Measurements from ENCODE around the gene CDKL5. TPM values are rescaled to one million over a fixed set of nuclear protein-coding genes. Genes with fewer than 3 reads are reported as not detected.

The CDKL5 gene
- total RNA-seq, 1 experiment from 2014 or later = not detected

GRCh38 chrX:18619288-18619687 is 193.9 kb downstream of the CDKL5 start:
- in situ Hi-C loops (cut with HindIII; ENCODE audit: low sequenced_read_pairs) = no loop called here

GRCh38 chrX:18620349-18620748 is 194.9 kb downstream of the CDKL5 start:
- in situ Hi-C loops (cut with HindIII; ENCODE audit: low sequenced_read_pairs) = no loop called here
- DNase-seq (ENCODE audit: low spot score) = no peak

More at GRCh38 chrX:18619288-18619687, 193.9 kb downstream of the CDKL5 start:
- DNase-seq (ENCODE audit: low spot score) = no peak

GRCh38 chrX:18624599-18624998 is 199.2 kb downstream of the CDKL5 start:
- in situ Hi-C loops (cut with HindIII; ENCODE audit: low sequenced_read_pairs) = no loop called here
- no peak for DNase-seq (ENCODE audit: low spot score)

GRCh38 chrX:18630934-18631333 is 205.5 kb downstream of the CDKL5 start:
- DNase-seq (ENCODE audit: low spot score) = no peak
- in situ Hi-C loops (cut with HindIII; ENCODE audit: low sequenced_read_pairs) = no loop called here

GRCh38 chrX:18638398-18638797 is 213.0 kb downstream of the CDKL5 start:
- in situ Hi-C loops (cut with HindIII; ENCODE audit: low sequenced_read_pairs) = no loop called here
- DNase-seq (ENCODE audit: low spot score) = no peak

- DNase-seq (ENCODE audit: low spot score) = no peak
- in situ Hi-C loops (cut with HindIII; ENCODE audit: low sequenced_read_pairs) = no loop called here
Measured at GRCh38 chrX:18639280-18639679, 213.9 kb downstream of the CDKL5 start.

GRCh38 chrX:18640686-18641085 is 215.3 kb downstream of the CDKL5 start:
- in situ Hi-C loops (cut with HindIII; ENCODE audit: low sequenced_read_pairs) = no loop called here
- DNase-seq (ENCODE audit: low spot score) = no peak

GRCh38 chrX:18643243-18643642 is 217.8 kb downstream of the CDKL5 start:
- in situ Hi-C loops (cut with HindIII; ENCODE audit: low sequenced_read_pairs) = no loop called here

GRCh38 chrX:18643853-18644252 is 218.4 kb downstream of the CDKL5 start:
- DNase-seq (ENCODE audit: low spot score) = no peak
- in situ Hi-C loops (cut with HindIII; ENCODE audit: low sequenced_read_pairs) = no loop called here

More at GRCh38 chrX:18643243-18643642, 217.8 kb downstream of the CDKL5 start:
- DNase-seq (ENCODE audit: low spot score) = no peak

GRCh38 chrX:18647621-18648020 is 222.2 kb downstream of the CDKL5 start:
- in situ Hi-C loops (cut with HindIII; ENCODE audit: low sequenced_read_pairs) = no loop called here

GRCh38 chrX:18649498-18649951 is 224.1 kb downstream of the CDKL5 start:
- DNase-seq (ENCODE audit: low spot score) = no peak

More at GRCh38 chrX:18647621-18648020, 222.2 kb downstream of the CDKL5 start:
- no peak for DNase-seq (ENCODE audit: low spot score)

GRCh38 chrX:18650662-18651061 is 225.3 kb downstream of the CDKL5 start:
- in situ Hi-C loops (cut with HindIII; ENCODE audit: low sequenced_read_pairs) = no loop called here
- DNase-seq (ENCODE audit: low spot score) = no peak

More at GRCh38 chrX:18649498-18649951, 224.1 kb downstream of the CDKL5 start:
- in situ Hi-C loops (cut with HindIII; ENCODE audit: low sequenced_read_pairs) = no loop called here

GRCh38 chrX:18652636-18653035 is 227.2 kb downstream of the CDKL5 start:
- in situ Hi-C loops (cut with HindIII; ENCODE audit: low sequenced_read_pairs) = no loop called here
- DNase-seq (ENCODE audit: low spot score) = no peak

- in situ Hi-C loops (cut with HindIII; ENCODE audit: low sequenced_read_pairs) = no loop called here
- peak; percentile 66 for DNase-seq (ENCODE audit: low spot score)
Measured at GRCh38 chrX:18654875-18655836, 229.7 kb downstream of the CDKL5 start.

GRCh38 chrX:18661273-18661672 is 235.9 kb downstream of the CDKL5 start:
- in situ Hi-C loops (cut with HindIII; ENCODE audit: low sequenced_read_pairs) = no loop called here
- no peak for DNase-seq (ENCODE audit: low spot score)

- DNase-seq (ENCODE audit: low spot score) = no peak
- in situ Hi-C loops (cut with HindIII; ENCODE audit: low sequenced_read_pairs) = no loop called here
Measured at GRCh38 chrX:18664947-18665346, 239.5 kb downstream of the CDKL5 start.

- DNase-seq (ENCODE audit: low spot score) = no peak
- in situ Hi-C loops (cut with HindIII; ENCODE audit: low sequenced_read_pairs) = no loop called here
Measured at GRCh38 chrX:18666614-18667013, 241.2 kb downstream of the CDKL5 start.

- DNase-seq (ENCODE audit: low spot score) = no peak
- in situ Hi-C loops (cut with HindIII; ENCODE audit: low sequenced_read_pairs) = no loop called here
Measured at GRCh38 chrX:18668071-18668835, 242.8 kb downstream of the CDKL5 start.

GRCh38 chrX:18672008-18672407 is 246.6 kb downstream of the CDKL5 start, which contains the start of gene RS1:
Gene RS1, minus strand, starts transcription at chrX:18672108. Its CDS starts 40 bp downstream, at chrX:18672068.
- in situ Hi-C loops (cut with HindIII; ENCODE audit: low sequenced_read_pairs) = no loop called here
- no peak for DNase-seq (ENCODE audit: low spot score)

GRCh38 chrX:18674417-18674787 is 249.0 kb downstream of the CDKL5 start:
- no peak for DNase-seq (ENCODE audit: low spot score)
- in situ Hi-C loops (cut with HindIII; ENCODE audit: low sequenced_read_pairs) = no loop called here

Measured in G401 (cell line).